ENCODE data around the gene IRF2BP2.

GRCh38 chr1:234591131-234591530, 18.8 kb downstream of the IRF2BP2 start:
- no peak for TF ChIP-seq CTCF (IDR thresholded peaks at IDR 0.05)
- TF ChIP-seq EZH2 (IDR thresholded peaks at IDR 0.05; ENCODE audit: borderline replicate concordance, insufficient read depth, low read depth, low read length, poor library complexity, severe bottlenecking), result no peak
